Memory B cell (primary cell): ENCODE measurements around the gene PRELP.
A peak's percentile ranks its signal among the peaks of the same experiment; 100 is the strongest.

Experiments
- ATAC-seq: fragments of 150-1000 bp; cut with Tn5 transposase; 2 replicates; pipeline ENCODE4 v1.10.0; 2021; ENCODE audit warnings: low read depth, mild to moderate bottlenecking, moderate library complexity
- DNase-seq, 2 donors: peaks; one replicate each; pipeline ENCODE4 v3.0.0; 2022; ENCODE audit warnings: low spot score in 2 of 2
- H3K27ac Mint-ChIP-seq: one replicate; pipeline ENCODE4 v1.8.0; 2022; ENCODE audit warnings: mild to moderate bottlenecking, moderate library complexity, mixed read lengths
- H3K27me3 Mint-ChIP-seq: one replicate; pipeline ENCODE4 v1.8.0; 2022; ENCODE audit warnings: mixed read lengths
- H3K36me3 Mint-ChIP-seq: one replicate; pipeline ENCODE4 v1.8.0; 2022; ENCODE audit warnings: mild to moderate bottlenecking, mixed read lengths
- H3K4me1 Mint-ChIP-seq: one replicate; pipeline ENCODE4 v1.8.0; 2022; ENCODE audit warnings: mixed read lengths
- H3K4me3 Mint-ChIP-seq: one replicate; pipeline ENCODE4 v1.8.0; 2022; ENCODE audit warnings: mild to moderate bottlenecking, moderate library complexity, mixed read lengths
- H3K9me3 Mint-ChIP-seq: one replicate; pipeline ENCODE4 v1.8.0; 2022; ENCODE audit warnings: mixed read lengths

Gene PRELP

GRCh38 chr1:203475012-203475981, at the start of gene PRELP:
Gene PRELP (plus strand): TSS chr1:203475806. CDS start chr1:203483185, 7,379 bp downstream.
- H3K4me1 Mint-ChIP-seq, result no peaks in the 10 kb centered on the region
- no peaks in the 10 kb centered on the region for H3K9me3 Mint-ChIP-seq
- ATAC-seq (no peak), DNase-seq (no peak)
- H3K4me3 Mint-ChIP-seq, result no peak within 1 kb of the TSS
- no peak within 1 kb of the TSS for H3K27ac Mint-ChIP-seq
- H3K27me3 Mint-ChIP-seq, result peaks cover 12% of the 10 kb centered on the region
- H3K36me3 Mint-ChIP-seq, result no peaks in the 10 kb centered on the region

GRCh38 chr1:203426366-203426765, 49.2 kb upstream of the PRELP start:
- DNase-seq (no peak), ATAC-seq (no peak)
- no peak overlapping the region for H3K27ac Mint-ChIP-seq
- peaks cover 12% of the 10 kb centered on the region for H3K4me1 Mint-ChIP-seq
- H3K36me3 Mint-ChIP-seq, result no peaks in the 10 kb centered on the region
- no peak overlapping the region for H3K4me3 Mint-ChIP-seq
- H3K27me3 Mint-ChIP-seq, result peaks cover 16% of the 10 kb centered on the region
- no peaks in the 10 kb centered on the region for H3K9me3 Mint-ChIP-seq

- Mint-ChIP-seq H3K4me3 (no peak overlapping the region), H3K9me3 (no peaks in the 10 kb centered on the region), H3K36me3 (no peaks in the 10 kb centered on the region), H3K27me3 (peaks cover 15% of the 10 kb centered on the region), H3K4me1 (peaks cover 12% of the 10 kb centered on the region), H3K27ac (no peak overlapping the region)
- ATAC-seq, result no peak
- DNase-seq, result no peak
Observed at GRCh38 chr1:203426870-203427269, 48.7 kb upstream of the PRELP start.

GRCh38 chr1:203427451-203427850, 48.2 kb upstream of the PRELP start:
- Mint-ChIP-seq H3K27ac (no peak overlapping the region), H3K27me3 (peaks cover 13% of the 10 kb centered on the region)

GRCh38 chr1:203428981-203429599, 46.5 kb upstream of the PRELP start:
- H3K36me3 Mint-ChIP-seq, result no peaks in the 10 kb centered on the region
- no peaks in the 10 kb centered on the region for H3K9me3 Mint-ChIP-seq
- H3K4me3 Mint-ChIP-seq, result no peak overlapping the region
- DNase-seq, result peak in 1 of 2 donors; percentile 11
- no peak overlapping the region for H3K27ac Mint-ChIP-seq
- H3K27me3 Mint-ChIP-seq, result peaks cover 18% of the 10 kb centered on the region
- peak; percentile 72 for ATAC-seq
- H3K4me1 Mint-ChIP-seq, result peaks cover 12% of the 10 kb centered on the region

More at GRCh38 chr1:203427451-203427850, 48.2 kb upstream of the PRELP start:
- ATAC-seq (no peak), DNase-seq (no peak)
- Mint-ChIP-seq H3K4me3 (no peak overlapping the region), H3K36me3 (no peaks in the 10 kb centered on the region), H3K4me1 (peaks cover 12% of the 10 kb centered on the region), H3K9me3 (no peaks in the 10 kb centered on the region)

- Mint-ChIP-seq H3K4me1 (no peaks in the 10 kb centered on the region), H3K27ac (no peak overlapping the region), H3K27me3 (peaks cover 15% of the 10 kb centered on the region), H3K9me3 (no peaks in the 10 kb centered on the region), H3K36me3 (no peaks in the 10 kb centered on the region), H3K4me3 (no peak overlapping the region)
- ATAC-seq, result no peak
- DNase-seq, result no peak
Observed at GRCh38 chr1:203435615-203436014, 40.0 kb upstream of the PRELP start.

- H3K4me1 Mint-ChIP-seq, result no peaks in the 10 kb centered on the region
- no peaks in the 10 kb centered on the region for H3K36me3 Mint-ChIP-seq
- no peak for DNase-seq
- H3K27ac Mint-ChIP-seq, result no peak overlapping the region
- no peak for ATAC-seq
- peaks cover 16% of the 10 kb centered on the region for H3K27me3 Mint-ChIP-seq
- no peaks in the 10 kb centered on the region for H3K9me3 Mint-ChIP-seq
- no peak overlapping the region for H3K4me3 Mint-ChIP-seq
Observed at GRCh38 chr1:203437696-203438315, 37.8 kb upstream of the PRELP start.

- no peaks in the 10 kb centered on the region for H3K4me1 Mint-ChIP-seq
Observed at GRCh38 chr1:203439131-203439730, 36.4 kb upstream of the PRELP start.

GRCh38 chr1:203440771-203441170, 34.8 kb upstream of the PRELP start:
- Mint-ChIP-seq H3K36me3 (peaks cover 2% of the 10 kb centered on the region), H3K27ac (no peak overlapping the region), H3K9me3 (peaks cover 2% of the 10 kb centered on the region), H3K4me1 (no peaks in the 10 kb centered on the region), H3K4me3 (no peak overlapping the region), H3K27me3 (peaks cover 9% of the 10 kb centered on the region)
- peak; percentile 55 for ATAC-seq
- DNase-seq, result peak in 1 of 2 donors; percentile 12

More at GRCh38 chr1:203439131-203439730, 36.4 kb upstream of the PRELP start:
- no peaks in the 10 kb centered on the region for H3K36me3 Mint-ChIP-seq
- peaks cover 10% of the 10 kb centered on the region for H3K27me3 Mint-ChIP-seq
- ATAC-seq (no peak), DNase-seq (no peak)
- H3K9me3 Mint-ChIP-seq, result no peaks in the 10 kb centered on the region
- H3K4me3 Mint-ChIP-seq, result no peak overlapping the region
- no peak overlapping the region for H3K27ac Mint-ChIP-seq

GRCh38 chr1:203441766-203442165, 33.8 kb upstream of the PRELP start:
- no peak overlapping the region for H3K27ac Mint-ChIP-seq
- peaks cover 2% of the 10 kb centered on the region for H3K36me3 Mint-ChIP-seq
- ATAC-seq (no peak), DNase-seq (no peak)
- H3K27me3 Mint-ChIP-seq, result peaks cover 9% of the 10 kb centered on the region
- no peak overlapping the region for H3K4me3 Mint-ChIP-seq
- no peaks in the 10 kb centered on the region for H3K4me1 Mint-ChIP-seq
- peaks cover 2% of the 10 kb centered on the region for H3K9me3 Mint-ChIP-seq

GRCh38 chr1:203442821-203443220, 32.8 kb upstream of the PRELP start:
- Mint-ChIP-seq H3K4me1 (no peaks in the 10 kb centered on the region), H3K36me3 (peaks cover 2% of the 10 kb centered on the region), H3K4me3 (no peak overlapping the region), H3K27me3 (peaks cover 9% of the 10 kb centered on the region), H3K27ac (no peak overlapping the region), H3K9me3 (peaks cover 2% of the 10 kb centered on the region)
- DNase-seq, result no peak
- no peak for ATAC-seq

- Mint-ChIP-seq H3K36me3 (peaks cover 2% of the 10 kb centered on the region), H3K9me3 (peaks cover 2% of the 10 kb centered on the region), H3K4me3 (no peak overlapping the region), H3K27me3 (peaks cover 9% of the 10 kb centered on the region), H3K27ac (no peak overlapping the region), H3K4me1 (no peaks in the 10 kb centered on the region)
- ATAC-seq (no peak), DNase-seq (no peak)
Observed at GRCh38 chr1:203443296-203443695, 32.3 kb upstream of the PRELP start.

- ATAC-seq (no peak), DNase-seq (no peak)
- Mint-ChIP-seq H3K27me3 (peaks cover 9% of the 10 kb centered on the region), H3K4me1 (no peaks in the 10 kb centered on the region), H3K9me3 (peaks cover 2% of the 10 kb centered on the region), H3K27ac (no peak overlapping the region), H3K36me3 (peaks cover 2% of the 10 kb centered on the region), H3K4me3 (no peak overlapping the region)
Observed at GRCh38 chr1:203444171-203444576, 31.4 kb upstream of the PRELP start.

- no peak overlapping the region for H3K4me3 Mint-ChIP-seq
- no peaks in the 10 kb centered on the region for H3K4me1 Mint-ChIP-seq
- peaks cover 14% of the 10 kb centered on the region for H3K27me3 Mint-ChIP-seq
- no peak overlapping the region for H3K27ac Mint-ChIP-seq
- ATAC-seq, result no peak
- no peak for DNase-seq
- peaks cover 2% of the 10 kb centered on the region for H3K9me3 Mint-ChIP-seq
- peaks cover 2% of the 10 kb centered on the region for H3K36me3 Mint-ChIP-seq
Observed at GRCh38 chr1:203447151-203447550, 28.5 kb upstream of the PRELP start.
